GM23338 (cell line): ENCODE data around the gene PTGDS. TPM values are rescaled to one million over a fixed set of nuclear protein-coding genes. Genes with fewer than 3 reads are reported as not detected.

Experiments
- ATAC-seq: fragments of 200-7000 bp; cut with Tn5 transposase; 3 replicates; pipeline ENCODE4 v1.9.1; 2020
- DNase-seq: peaks from one replicate; pipeline ENCODE4 v3.0.0-alpha.2; 2015; ENCODE audit warnings: low spot score
- H2AFZ ChIP-seq: fragments of 200-600 bp; sonication (generic); 2 replicates; pipeline ENCODE4 v1.8.0; 2016; ENCODE audit warnings: antibody characterized with exemption, mild to moderate bottlenecking, moderate library complexity
- H3F3A ChIP-seq: fragments of 200-600 bp; sonication (generic); replicated peaks from 2 replicates; pipeline ENCODE4 v1.8.0; 2017; ENCODE audit warnings: antibody characterized with exemption, mixed run types, low read depth
- H3K27ac ChIP-seq: fragments of 200-600 bp; sonication (generic); 2 replicates; pipeline ENCODE4 v1.6.1; 2016; ENCODE audit warnings: low read depth
- H3K27me3 ChIP-seq: fragments of 200-600 bp; sonication (generic); 2 replicates; pipeline ENCODE4 v1.8.0; 2016; ENCODE audit warnings: mild to moderate bottlenecking, mixed run types, moderate library complexity; ENCODE audit not compliant: insufficient read depth
- H3K36me3 ChIP-seq: fragments of 200-600 bp; sonication (generic); 2 replicates; pipeline ENCODE4 v1.8.0; 2016; ENCODE audit warnings: mild to moderate bottlenecking; ENCODE audit not compliant: insufficient read depth
- H3K4me1 ChIP-seq: fragments of 200-600 bp; sonication (generic); 2 replicates; pipeline ENCODE4 v1.8.0; 2016; ENCODE audit warnings: mild to moderate bottlenecking, moderate library complexity; ENCODE audit not compliant: insufficient read depth
- H3K4me2 ChIP-seq: fragments of 200-600 bp; sonication (generic); 2 replicates; pipeline ENCODE4 v1.7.1; 2017; ENCODE audit warnings: mixed run types
- H3K4me3 ChIP-seq: fragments of 200-600 bp; sonication (generic); 2 replicates; pipeline ENCODE4 v1.6.1; 2016; ENCODE audit warnings: mixed run types
- H3K79me2 ChIP-seq: fragments of 200-600 bp; sonication (generic); replicated peaks from 2 replicates; pipeline ENCODE4 v1.8.0; 2017; ENCODE audit warnings: mild to moderate bottlenecking; ENCODE audit not compliant: insufficient read depth
- H3K9me2 ChIP-seq: fragments of 200-600 bp; sonication (generic); 2 replicates; pipeline ENCODE4 v1.8.0; 2017; ENCODE audit not compliant: insufficient read depth
- H4K20me1 ChIP-seq: fragments of 200-600 bp; sonication (generic); replicated peaks from 2 replicates; pipeline ENCODE4 v1.8.0; 2017; ENCODE audit warnings: mild to moderate bottlenecking; ENCODE audit not compliant: insufficient read depth
- H3K27ac Mint-ChIP-seq: 2 replicates; pipeline ENCODE4 v1.8.0; 2020; ENCODE audit warnings: inconsistent platforms, mild to moderate bottlenecking, moderate library complexity, mixed read lengths
- H3K27me3 Mint-ChIP-seq: 3 replicates; pipeline ENCODE4 v1.8.0; 2022; ENCODE audit warnings: low read depth, mild to moderate bottlenecking, moderate library complexity, mixed read lengths, inconsistent platforms; ENCODE audit not compliant: insufficient read depth, poor library complexity
- H3K36me3 Mint-ChIP-seq: 3 replicates; pipeline ENCODE4 v1.8.0; 2021; ENCODE audit warnings: low read depth, mild to moderate bottlenecking, inconsistent platforms, moderate library complexity, mixed read lengths
- H3K4me1 Mint-ChIP-seq: 3 replicates; pipeline ENCODE4 v1.8.0; 2020; ENCODE audit warnings: mild to moderate bottlenecking, inconsistent platforms, mixed read lengths
- H3K4me3 Mint-ChIP-seq: 3 replicates; pipeline ENCODE4 v1.8.0; 2021; ENCODE audit warnings: moderate library complexity, mild to moderate bottlenecking, inconsistent platforms, mixed read lengths
- H3K9me3 Mint-ChIP-seq: 3 replicates; pipeline ENCODE4 v1.8.0; 2020; ENCODE audit warnings: moderate library complexity, mild to moderate bottlenecking, inconsistent platforms, mixed read lengths
- CREB1 ChIP-seq: fragments of 250-450 bp; sonication (Bioruptor Pico); IDR thresholded peaks from 2 replicates; pipeline ENCODE4 v1.5.0; 2020; ENCODE audit warnings: low read depth, mild to moderate bottlenecking, moderate library complexity
- EZH2 ChIP-seq: fragments of 200-600 bp; sonication (generic); IDR thresholded peaks from one replicate; pipeline ENCODE4 v1.8.0; 2017; ENCODE audit warnings: antibody characterized with exemption, mild to moderate bottlenecking, low read depth; ENCODE audit not compliant: unreplicated experiment
- EZH2phosphoT487 ChIP-seq: fragments of 200-600 bp; sonication (generic); IDR thresholded peaks from one replicate; pipeline ENCODE4 v1.8.1; 2018; ENCODE audit warnings: antibody characterized with exemption; ENCODE audit not compliant: unreplicated experiment
- JUNB ChIP-seq: IDR thresholded peaks from one replicate; pipeline ENCODE4 v1.6.1; 2016; ENCODE audit warnings: antibody characterized with exemption; ENCODE audit not compliant: unreplicated experiment
- NANOG ChIP-seq: IDR thresholded peaks from 2 replicates; pipeline ENCODE4 v1.6.1; 2016; ENCODE audit warnings: antibody characterized with exemption, borderline replicate concordance
- POLR2AphosphoS5 ChIP-seq: IDR thresholded peaks from 2 replicates; pipeline ENCODE4 v1.6.1; 2016; ENCODE audit warnings: antibody characterized with exemption, low read depth
- STAT1 ChIP-seq: IDR thresholded peaks from one replicate; pipeline ENCODE4 v1.6.1; 2016; ENCODE audit warnings: antibody characterized with exemption; ENCODE audit not compliant: unreplicated experiment
- ZNF114 ChIP-seq: fragments of 250-450 bp; sonication (Bioruptor Pico); IDR thresholded peaks from 2 replicates; pipeline ENCODE4 v1.5.0; 2020; ENCODE audit warnings: mild to moderate bottlenecking, moderate library complexity
- ZNF331 ChIP-seq: fragments of 250-450 bp; sonication (Bioruptor Pico); IDR thresholded peaks from 2 replicates; pipeline ENCODE4 v1.5.0; 2020; ENCODE audit warnings: low read depth, mild to moderate bottlenecking, moderate library complexity
- polyA plus RNA-seq: library from polyadenylated mRNA; unstranded; fragments of >200 nt; fragmentation: Nextera tagmentation; extraction: Ambion mirVana; gene quantifications from 2 replicates; pipeline ENCODE4 v1.2.1, GENCODE V29; 2016
- total RNA-seq: library from RNA; depleted of rRNA; stranded (reverse); fragments of >200 nt; shearing (Covaris generic); gene quantifications from 2 replicates; pipeline ENCODE4 v1.2.3, GENCODE V29; 2014
- TF ChIP-seq, protein P1 (sequence below): fragments of 250-450 bp; sonication (Bioruptor Pico); IDR thresholded peaks from 2 replicates; pipeline ENCODE4 v1.5.0; 2020; ENCODE audit warnings: mild to moderate bottlenecking, moderate library complexity
- TF ChIP-seq, protein P2 (sequence below): IDR thresholded peaks from 2 replicates; pipeline ENCODE4 v1.6.1; 2016; ENCODE audit warnings: antibody characterized with exemption
- TF ChIP-seq, protein P3 (sequence below), 2 experiments: fragments of 200-600 bp in 1 of 2; sonication (generic) in 1 of 2; conservative IDR thresholded peaks; 2 replicates each; pipeline versions ENCODE4 v1.5.1 to v1.6.1; 2016 to 2017; ENCODE audit warnings: antibody characterized with exemption in 2 of 2, low read depth in 2 of 2, mild to moderate bottlenecking in 2 of 2, moderate library complexity in 1 of 2
- TF ChIP-seq, protein P4 (sequence below): IDR thresholded peaks from one replicate; pipeline ENCODE4 v1.6.1; 2018; ENCODE audit warnings: antibody characterized with exemption; ENCODE audit not compliant: unreplicated experiment

Gene PTGDS
- total and polyA plus RNA-seq, 2 experiments from 2014 or later = 1.9 to 3.1 TPM

DNA sequence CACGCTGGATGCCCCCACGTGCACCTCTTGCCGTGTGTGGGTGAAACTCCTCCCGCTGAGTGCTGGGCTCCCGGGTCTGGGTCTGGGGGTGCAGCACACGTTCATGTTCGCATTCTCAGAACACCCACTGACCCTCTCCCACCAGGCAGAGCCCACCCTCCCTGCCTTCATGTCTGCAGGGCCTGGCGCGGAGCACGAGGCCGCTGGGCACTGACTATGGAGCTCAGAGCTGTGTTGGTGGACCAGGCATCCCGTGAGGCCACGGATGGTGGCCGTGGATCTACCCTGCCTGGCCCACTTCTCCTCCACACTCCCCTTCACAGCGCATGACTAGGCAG lies 16.4 kb upstream of the PTGDS start:
- Histone ChIP-seq H2AFZ (no peak overlapping the region), H3K27me3 (no peaks in the 10 kb centered on the region), H3K4me3 (no peak overlapping the region), H3K4me2 (no peak overlapping the region), H3K79me2 (no peaks in the 10 kb centered on the region), H3K27ac (no peak overlapping the region), H4K20me1 (no peaks in the 10 kb centered on the region), H3K9me2 (0 out of 2 replicates have a peak, but pooled peaks cover 6% of the 10 kb centered on the region), H3K4me1 (peaks cover 4% of the 10 kb centered on the region; the same call in 1 of the 2 replicates), H3K36me3 (no peaks in the 10 kb centered on the region), H3F3A (no peaks in the 10 kb centered on the region)
- Mint-ChIP-seq H3K9me3 (peaks cover 4% of the 10 kb centered on the region; the same call in 2 of the 3 replicates), H3K4me1 (peaks cover 3% of the 10 kb centered on the region), H3K27me3 (peaks cover 7% of the 10 kb centered on the region), H3K27ac (no peak overlapping the region), H3K36me3 (no peaks in the 10 kb centered on the region; the same call in 2 of the 3 replicates), H3K4me3 (no peak overlapping the region)
- no peak for DNase-seq
- TF ChIP-seq ZNF114 (CRISPR knock-in tag) (no peak), EZH2 (no peak), ZNF331 (CRISPR knock-in tag) (no peak), NANOG (no peak), JUNB (no peak), EZH2phosphoT487 (no peak), POLR2AphosphoS5 (no peak), CREB1 (CRISPR knock-in tag) (no peak), STAT1 (no peak)
- TF ChIP-seq, protein P1, sequence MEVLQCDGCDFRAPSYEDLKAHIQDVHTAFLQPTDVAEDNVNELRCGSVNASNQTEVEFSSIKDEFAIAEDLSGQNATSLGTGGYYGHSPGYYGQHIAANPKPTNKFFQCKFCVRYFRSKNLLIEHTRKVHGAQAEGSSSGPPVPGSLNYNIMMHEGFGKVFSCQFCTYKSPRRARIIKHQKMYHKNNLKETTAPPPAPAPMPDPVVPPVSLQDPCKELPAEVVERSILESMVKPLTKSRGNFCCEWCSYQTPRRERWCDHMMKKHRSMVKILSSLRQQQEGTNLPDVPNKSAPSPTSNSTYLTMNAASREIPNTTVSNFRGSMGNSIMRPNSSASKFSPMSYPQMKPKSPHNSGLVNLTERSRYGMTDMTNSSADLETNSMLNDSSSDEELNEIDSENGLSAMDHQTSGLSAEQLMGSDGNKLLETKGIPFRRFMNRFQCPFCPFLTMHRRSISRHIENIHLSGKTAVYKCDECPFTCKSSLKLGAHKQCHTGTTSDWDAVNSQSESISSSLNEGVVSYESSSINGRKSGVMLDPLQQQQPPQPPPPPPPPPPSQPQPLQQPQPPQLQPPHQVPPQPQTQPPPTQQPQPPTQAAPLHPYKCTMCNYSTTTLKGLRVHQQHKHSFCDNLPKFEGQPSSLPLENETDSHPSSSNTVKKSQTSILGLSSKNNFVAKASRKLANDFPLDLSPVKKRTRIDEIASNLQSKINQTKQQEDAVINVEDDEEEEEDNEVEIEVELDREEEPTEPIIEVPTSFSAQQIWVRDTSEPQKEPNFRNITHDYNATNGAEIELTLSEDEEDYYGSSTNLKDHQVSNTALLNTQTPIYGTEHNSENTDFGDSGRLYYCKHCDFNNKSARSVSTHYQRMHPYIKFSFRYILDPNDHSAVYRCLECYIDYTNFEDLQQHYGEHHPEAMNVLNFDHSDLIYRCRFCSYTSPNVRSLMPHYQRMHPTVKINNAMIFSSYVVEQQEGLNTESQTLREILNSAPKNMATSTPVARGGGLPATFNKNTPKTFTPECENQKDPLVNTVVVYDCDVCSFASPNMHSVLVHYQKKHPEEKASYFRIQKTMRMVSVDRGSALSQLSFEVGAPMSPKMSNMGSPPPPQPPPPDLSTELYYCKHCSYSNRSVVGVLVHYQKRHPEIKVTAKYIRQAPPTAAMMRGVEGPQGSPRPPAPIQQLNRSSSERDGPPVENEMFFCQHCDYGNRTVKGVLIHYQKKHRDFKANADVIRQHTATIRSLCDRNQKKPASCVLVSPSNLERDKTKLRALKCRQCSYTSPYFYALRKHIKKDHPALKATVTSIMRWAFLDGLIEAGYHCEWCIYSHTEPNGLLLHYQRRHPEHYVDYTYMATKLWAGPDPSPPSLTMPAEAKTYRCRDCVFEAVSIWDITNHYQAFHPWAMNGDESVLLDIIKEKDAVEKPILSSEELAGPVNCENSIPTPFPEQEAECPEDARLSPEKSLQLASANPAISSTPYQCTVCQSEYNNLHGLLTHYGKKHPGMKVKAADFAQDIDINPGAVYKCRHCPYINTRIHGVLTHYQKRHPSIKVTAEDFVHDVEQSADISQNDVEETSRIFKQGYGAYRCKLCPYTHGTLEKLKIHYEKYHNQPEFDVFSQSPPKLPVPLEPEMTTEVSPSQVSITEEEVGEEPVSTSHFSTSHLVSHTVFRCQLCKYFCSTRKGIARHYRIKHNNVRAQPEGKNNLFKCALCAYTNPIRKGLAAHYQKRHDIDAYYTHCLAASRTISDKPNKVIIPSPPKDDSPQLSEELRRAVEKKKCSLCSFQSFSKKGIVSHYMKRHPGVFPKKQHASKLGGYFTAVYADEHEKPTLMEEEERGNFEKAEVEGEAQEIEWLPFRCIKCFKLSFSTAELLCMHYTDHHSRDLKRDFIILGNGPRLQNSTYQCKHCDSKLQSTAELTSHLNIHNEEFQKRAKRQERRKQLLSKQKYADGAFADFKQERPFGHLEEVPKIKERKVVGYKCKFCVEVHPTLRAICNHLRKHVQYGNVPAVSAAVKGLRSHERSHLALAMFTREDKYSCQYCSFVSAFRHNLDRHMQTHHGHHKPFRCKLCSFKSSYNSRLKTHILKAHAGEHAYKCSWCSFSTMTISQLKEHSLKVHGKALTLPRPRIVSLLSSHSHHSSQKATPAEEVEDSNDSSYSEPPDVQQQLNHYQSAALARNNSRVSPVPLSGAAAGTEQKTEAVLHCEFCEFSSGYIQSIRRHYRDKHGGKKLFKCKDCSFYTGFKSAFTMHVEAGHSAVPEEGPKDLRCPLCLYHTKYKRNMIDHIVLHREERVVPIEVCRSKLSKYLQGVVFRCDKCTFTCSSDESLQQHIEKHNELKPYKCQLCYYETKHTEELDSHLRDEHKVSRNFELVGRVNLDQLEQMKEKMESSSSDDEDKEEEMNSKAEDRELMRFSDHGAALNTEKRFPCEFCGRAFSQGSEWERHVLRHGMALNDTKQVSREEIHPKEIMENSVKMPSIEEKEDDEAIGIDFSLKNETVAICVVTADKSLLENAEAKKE = no peak
- TF ChIP-seq, protein P2, sequence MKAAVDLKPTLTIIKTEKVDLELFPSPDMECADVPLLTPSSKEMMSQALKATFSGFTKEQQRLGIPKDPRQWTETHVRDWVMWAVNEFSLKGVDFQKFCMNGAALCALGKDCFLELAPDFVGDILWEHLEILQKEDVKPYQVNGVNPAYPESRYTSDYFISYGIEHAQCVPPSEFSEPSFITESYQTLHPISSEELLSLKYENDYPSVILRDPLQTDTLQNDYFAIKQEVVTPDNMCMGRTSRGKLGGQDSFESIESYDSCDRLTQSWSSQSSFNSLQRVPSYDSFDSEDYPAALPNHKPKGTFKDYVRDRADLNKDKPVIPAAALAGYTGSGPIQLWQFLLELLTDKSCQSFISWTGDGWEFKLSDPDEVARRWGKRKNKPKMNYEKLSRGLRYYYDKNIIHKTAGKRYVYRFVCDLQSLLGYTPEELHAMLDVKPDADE = no peak
- TF ChIP-seq, protein P3, sequence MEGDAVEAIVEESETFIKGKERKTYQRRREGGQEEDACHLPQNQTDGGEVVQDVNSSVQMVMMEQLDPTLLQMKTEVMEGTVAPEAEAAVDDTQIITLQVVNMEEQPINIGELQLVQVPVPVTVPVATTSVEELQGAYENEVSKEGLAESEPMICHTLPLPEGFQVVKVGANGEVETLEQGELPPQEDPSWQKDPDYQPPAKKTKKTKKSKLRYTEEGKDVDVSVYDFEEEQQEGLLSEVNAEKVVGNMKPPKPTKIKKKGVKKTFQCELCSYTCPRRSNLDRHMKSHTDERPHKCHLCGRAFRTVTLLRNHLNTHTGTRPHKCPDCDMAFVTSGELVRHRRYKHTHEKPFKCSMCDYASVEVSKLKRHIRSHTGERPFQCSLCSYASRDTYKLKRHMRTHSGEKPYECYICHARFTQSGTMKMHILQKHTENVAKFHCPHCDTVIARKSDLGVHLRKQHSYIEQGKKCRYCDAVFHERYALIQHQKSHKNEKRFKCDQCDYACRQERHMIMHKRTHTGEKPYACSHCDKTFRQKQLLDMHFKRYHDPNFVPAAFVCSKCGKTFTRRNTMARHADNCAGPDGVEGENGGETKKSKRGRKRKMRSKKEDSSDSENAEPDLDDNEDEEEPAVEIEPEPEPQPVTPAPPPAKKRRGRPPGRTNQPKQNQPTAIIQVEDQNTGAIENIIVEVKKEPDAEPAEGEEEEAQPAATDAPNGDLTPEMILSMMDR (conservative IDR thresholded peaks at IDR 0.05; ENCODE audit: low read depth in 2 of 2) = no peak
- TF ChIP-seq, protein P4, sequence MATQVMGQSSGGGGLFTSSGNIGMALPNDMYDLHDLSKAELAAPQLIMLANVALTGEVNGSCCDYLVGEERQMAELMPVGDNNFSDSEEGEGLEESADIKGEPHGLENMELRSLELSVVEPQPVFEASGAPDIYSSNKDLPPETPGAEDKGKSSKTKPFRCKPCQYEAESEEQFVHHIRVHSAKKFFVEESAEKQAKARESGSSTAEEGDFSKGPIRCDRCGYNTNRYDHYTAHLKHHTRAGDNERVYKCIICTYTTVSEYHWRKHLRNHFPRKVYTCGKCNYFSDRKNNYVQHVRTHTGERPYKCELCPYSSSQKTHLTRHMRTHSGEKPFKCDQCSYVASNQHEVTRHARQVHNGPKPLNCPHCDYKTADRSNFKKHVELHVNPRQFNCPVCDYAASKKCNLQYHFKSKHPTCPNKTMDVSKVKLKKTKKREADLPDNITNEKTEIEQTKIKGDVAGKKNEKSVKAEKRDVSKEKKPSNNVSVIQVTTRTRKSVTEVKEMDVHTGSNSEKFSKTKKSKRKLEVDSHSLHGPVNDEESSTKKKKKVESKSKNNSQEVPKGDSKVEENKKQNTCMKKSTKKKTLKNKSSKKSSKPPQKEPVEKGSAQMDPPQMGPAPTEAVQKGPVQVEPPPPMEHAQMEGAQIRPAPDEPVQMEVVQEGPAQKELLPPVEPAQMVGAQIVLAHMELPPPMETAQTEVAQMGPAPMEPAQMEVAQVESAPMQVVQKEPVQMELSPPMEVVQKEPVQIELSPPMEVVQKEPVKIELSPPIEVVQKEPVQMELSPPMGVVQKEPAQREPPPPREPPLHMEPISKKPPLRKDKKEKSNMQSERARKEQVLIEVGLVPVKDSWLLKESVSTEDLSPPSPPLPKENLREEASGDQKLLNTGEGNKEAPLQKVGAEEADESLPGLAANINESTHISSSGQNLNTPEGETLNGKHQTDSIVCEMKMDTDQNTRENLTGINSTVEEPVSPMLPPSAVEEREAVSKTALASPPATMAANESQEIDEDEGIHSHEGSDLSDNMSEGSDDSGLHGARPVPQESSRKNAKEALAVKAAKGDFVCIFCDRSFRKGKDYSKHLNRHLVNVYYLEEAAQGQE = no peak
- no peak for ATAC-seq
